ENCODE data around the gene LYL1.

Gene LYL1

GRCh38 chr19:13053761-13054625, 48.7 kb downstream of the LYL1 start:
- DNase-seq: no peak

- no peak for DNase-seq
Observed at GRCh38 chr19:13053238-13053637, 49.4 kb downstream of the LYL1 start.

GRCh38 chr19:13052447-13053175, 50.0 kb downstream of the LYL1 start:
- no peak for DNase-seq

GRCh38 chr19:13051557-13052165, 51.0 kb downstream of the LYL1 start:
- DNase-seq: no peak

- no peak for DNase-seq
Observed at GRCh38 chr19:13050274-13050673, 52.4 kb downstream of the LYL1 start.

Measured in CD4-positive, alpha-beta T cell treated with Interleukin-4 for 1 hour (primary cell).